ENCODE measurements around the gene RAB4A.
A peak's percentile ranks its signal among the peaks of the same experiment; 100 is the strongest.

GRCh38 chr1:229328598-229329362, 57.9 kb downstream of the RAB4A start:
- no peak for TF ChIP-seq CTCF (IDR thresholded peaks at IDR 0.05; ENCODE audit: insufficient read depth, low read length)
- TF ChIP-seq POLR2AphosphoS5 (IDR thresholded peaks at IDR 0.05; ENCODE audit: low read depth) = no peak
- TF ChIP-seq SPI1 (IDR thresholded peaks at IDR 0.05; ENCODE audit: borderline replicate concordance, low read depth) = peak; percentile 10; the same call in 1 of the 2 replicates
- no peak for TF ChIP-seq GABPA (IDR thresholded peaks at IDR 0.05; ENCODE audit: low read depth)
